GM21526 (cell line): Measurements from ENCODE around the gene GRIN2C.

Experiments
- ATAC-seq: cut with Tn5 transposase; IDR thresholded peaks from one replicate; pipeline ENCODE4 v1.9.1; 2021; ENCODE audit warnings: moderate library complexity; ENCODE audit not compliant: unreplicated experiment, low FRiP score

The GRIN2C gene

DNA sequence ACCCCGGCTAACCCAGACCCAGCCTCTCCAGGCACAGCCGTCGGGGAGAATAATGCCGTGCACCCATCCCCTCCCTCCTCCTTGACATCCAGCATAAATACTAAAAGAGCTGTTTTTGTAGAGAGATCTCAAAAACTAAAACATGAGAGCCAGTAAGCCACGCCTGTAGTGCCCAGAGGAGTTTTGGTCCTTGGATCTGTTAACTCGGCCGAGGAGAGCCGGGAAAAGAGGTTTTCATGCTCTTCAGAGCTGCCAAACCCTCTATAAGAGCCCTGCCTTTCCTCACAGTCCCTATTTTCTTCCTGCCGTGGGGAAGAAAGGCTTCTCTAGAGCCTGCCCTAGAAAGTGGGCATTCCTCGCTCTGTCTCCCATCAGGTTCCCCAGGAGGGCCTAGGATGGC is 53.4 kb downstream of the GRIN2C start:
- ATAC-seq = no peak

DNA sequence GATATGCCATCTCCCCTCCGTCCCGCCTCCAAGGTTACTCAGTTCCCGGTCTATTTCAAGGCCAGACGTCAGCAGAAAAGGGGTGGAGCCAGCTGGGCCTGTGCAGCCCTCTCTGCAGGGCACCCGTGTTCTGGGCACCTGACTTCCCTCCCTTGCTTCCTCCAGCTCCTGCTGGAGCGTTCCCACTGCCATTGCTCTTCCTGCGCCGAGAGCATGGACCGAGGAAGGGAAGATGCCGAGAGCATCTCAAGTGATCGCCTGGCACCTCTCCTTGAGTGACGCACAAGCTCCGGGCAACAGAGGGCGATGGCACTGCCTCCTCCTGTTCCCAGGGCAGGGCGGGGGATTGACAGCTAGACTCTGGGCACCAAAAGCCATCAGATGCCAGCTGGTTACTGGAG is 54.1 kb downstream of the GRIN2C start:
- ATAC-seq = no peak

GRCh38 chr17:74804683-74805082 is 55.0 kb downstream of the GRIN2C start:
- no peak for ATAC-seq

DNA sequence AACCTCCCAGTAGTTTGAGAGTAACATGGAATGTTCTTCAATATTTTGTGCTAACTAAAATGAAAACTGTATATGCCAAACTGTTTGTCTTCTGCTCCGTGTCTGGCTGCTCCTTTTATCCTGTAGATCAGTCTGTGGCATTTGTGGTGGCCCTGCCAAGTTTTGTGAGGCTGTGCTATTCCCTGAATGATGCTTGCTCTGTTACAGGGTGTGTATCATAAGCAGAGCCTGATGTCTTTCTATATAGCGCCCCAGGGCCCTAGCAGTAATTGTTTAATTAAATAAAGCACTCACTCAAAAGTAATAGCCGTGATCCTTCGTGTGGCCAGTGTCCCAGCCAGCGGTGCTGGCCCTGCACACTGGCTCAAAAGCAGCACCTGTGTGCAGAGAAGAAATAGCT is 55.7 kb downstream of the GRIN2C start:
- ATAC-seq = no peak

GRCh38 chr17:74803388-74803930 is 56.2 kb downstream of the GRIN2C start:
- no peak for ATAC-seq

DNA sequence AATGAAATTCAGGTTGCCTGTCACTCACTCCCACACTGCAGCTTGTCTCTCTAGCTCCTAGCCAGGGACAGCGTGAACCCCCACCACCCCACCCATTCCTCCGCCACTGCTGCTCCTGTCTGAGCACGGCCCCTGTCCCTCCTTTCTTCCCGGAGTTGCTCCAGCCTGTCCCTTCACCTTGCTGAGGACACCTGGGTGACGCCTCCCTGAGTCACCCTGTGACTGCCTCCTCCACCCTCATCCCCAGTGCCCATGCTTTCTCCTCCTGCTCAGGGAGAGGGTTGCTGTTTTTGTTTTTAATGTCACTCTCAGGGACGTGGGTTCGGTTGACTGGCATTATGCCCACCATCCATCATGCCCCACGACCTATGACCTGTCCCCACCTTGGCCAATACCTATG is 57.8 kb downstream of the GRIN2C start:
- no peak for ATAC-seq

- ATAC-seq = no peak
Observed at GRCh38 chr17:74800531-74800930, 59.2 kb downstream of the GRIN2C start.

DNA sequence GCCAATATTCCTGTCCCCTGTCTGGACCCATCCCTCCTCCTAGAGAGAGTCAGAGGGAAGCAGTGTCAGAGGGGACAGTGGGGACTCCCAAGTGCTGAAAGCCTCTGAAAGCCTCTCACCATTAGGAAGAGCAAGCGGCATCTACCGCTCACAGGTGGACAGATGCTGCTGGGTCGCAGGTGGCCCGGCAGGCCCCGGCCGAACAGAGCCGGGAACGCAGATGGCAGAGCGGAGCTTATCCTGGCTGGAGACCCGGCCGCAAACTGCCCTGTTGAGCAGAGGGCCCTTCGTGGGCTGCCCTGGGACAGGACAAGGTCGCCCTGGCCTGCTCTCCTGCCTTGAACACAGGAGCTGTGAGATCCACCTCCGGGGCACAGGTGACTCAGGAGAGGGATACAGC is 60.6 kb downstream of the GRIN2C start:
- no peak for ATAC-seq

- no peak for ATAC-seq
Observed at GRCh38 chr17:74798239-74798707, 61.4 kb downstream of the GRIN2C start.

- ATAC-seq = no peak
Observed at GRCh38 chr17:74797824-74798223, 61.9 kb downstream of the GRIN2C start.

DNA sequence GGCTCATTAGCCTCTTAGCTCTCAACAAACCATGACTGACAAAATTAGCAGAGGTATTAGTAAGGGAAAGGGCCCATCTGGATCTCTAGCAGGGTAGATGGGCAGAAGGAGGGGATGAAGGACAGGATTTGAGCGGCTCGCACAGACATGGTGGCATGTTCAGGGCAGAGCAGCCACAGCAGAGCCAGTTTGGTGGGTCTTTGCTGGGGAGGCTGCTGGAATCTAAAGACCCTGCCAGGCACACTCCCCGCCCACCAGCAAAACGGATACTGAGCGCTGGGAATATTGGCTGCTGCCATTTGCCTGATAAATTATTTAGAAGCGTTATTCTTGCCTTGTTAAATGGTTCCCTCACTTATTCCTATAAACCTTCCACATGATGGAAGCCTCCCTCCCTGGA is 62.8 kb downstream of the GRIN2C start:
- ATAC-seq = no peak

GRCh38 chr17:74796211-74796610 is 63.5 kb downstream of the GRIN2C start:
- ATAC-seq = no peak

DNA sequence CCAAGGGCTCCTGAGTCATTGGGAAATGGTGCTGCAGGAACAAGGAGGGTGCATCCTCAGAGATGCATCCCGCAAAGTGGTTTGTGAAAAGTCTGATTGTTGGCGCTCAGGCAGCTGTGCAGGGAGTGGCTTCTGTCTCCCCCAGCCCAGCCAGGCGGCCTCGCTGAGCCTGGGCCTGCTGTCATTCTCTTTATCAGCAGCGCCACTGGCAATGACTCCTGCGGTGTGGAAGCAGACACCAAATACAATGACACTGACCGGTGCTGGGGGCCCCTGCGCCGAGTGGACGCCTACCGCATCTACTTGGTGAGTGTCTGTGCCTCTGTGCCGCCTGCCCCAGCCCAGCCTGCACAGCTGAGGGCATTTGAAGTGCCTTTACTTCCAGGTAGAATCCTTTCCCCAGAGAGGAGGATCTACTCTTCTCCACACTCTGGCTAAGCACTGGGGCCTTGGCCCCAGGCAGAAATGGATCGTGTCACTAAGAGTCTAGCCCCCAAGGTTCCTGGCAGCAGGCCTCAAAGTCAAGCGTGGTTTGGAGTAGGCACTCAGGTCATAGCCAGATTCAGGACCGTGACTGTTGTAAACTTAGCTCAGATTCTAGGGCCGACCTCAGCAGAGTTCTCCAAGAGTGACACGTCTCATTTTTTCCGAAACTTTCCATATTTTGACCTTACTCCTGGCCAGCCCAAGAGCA is 64.2 kb downstream of the GRIN2C start:
- ATAC-seq = no peak

- no peak for ATAC-seq
Observed at GRCh38 chr17:74792586-74793105, 67.0 kb downstream of the GRIN2C start.
